Right lobe of liver (tissue), 6 donors: ENCODE measurements around the gene INPP4B. TPM values are rescaled to one million over a fixed set of nuclear protein-coding genes. Genes with fewer than 3 reads are reported as not detected.
"Not testable (repeated sequence)": the region's sequence is repeated elsewhere in the genome, so short reads cannot be mapped to it uniquely, and the experiment has no call there.

Experiments
- ATAC-seq, 4 donors: fragments of 200-7000 bp; cut with Tn5 transposase; one replicate each; pipeline ENCODE4 v1.9.1; 2020; ENCODE audit warnings: mild to moderate bottlenecking in 4 of 4, moderate library complexity in 4 of 4
- DNase-seq, 3 donors: peaks; one replicate each; pipeline ENCODE4 v3.0.0-alpha.2; 2020
- H3K27ac ChIP-seq, 3 donors: fragments of 200-600 bp; one replicate each; pipeline ENCODE4 v1.8.0; 2022
- H3K27me3 ChIP-seq, 2 donors: fragments of 200-600 bp; one replicate each; pipeline ENCODE4 v1.8.0; 2022
- H3K36me3 ChIP-seq, 4 donors: fragments of 200-600 bp; sonication (generic) in 1 of 4; one replicate each; pipeline versions ENCODE4 v1.5.1 to v1.8.0; 2017 to 2022; ENCODE audit warnings: control low read depth in 1 of 4
- H3K4me1 ChIP-seq, 4 donors: fragments of 200-600 bp; sonication (generic) in 1 of 4; one replicate each; pipeline versions ENCODE4 v1.5.1 to v1.8.0; 2017 to 2022; ENCODE audit warnings: control low read depth in 1 of 4
- H3K4me3 ChIP-seq, 3 donors: fragments of 200-600 bp; one replicate each; pipeline ENCODE4 v1.8.0; 2022
- H3K9me3 ChIP-seq, 4 donors: fragments of 200-600 bp; sonication (generic) in 1 of 4; one replicate each; pipeline versions ENCODE4 v1.5.1 to v1.8.0; 2017 to 2022; ENCODE audit warnings: control low read depth in 1 of 4
- CTCF ChIP-seq, 4 donors: fragments of 200-600 bp in 3 of 4; fragments of 450-650 bp in 1 of 4; IDR thresholded peaks; one replicate each; pipeline versions ENCODE4 v1.5.1 to v1.8.0; 2016 to 2022; ENCODE audit warnings: antibody characterized with exemption in 4 of 4, mild to moderate bottlenecking in 2 of 4
- POLR2A ChIP-seq: fragments of 450-650 bp; IDR thresholded peaks from one replicate; pipeline ENCODE4 v1.6.1; 2017; ENCODE audit warnings: antibody characterized with exemption, mild to moderate bottlenecking
- WGBS: methylation state at CpG from one replicate; pipeline ENCODE4 v1.1.6; 2018; ENCODE audit warnings: low coverage, low lambda C conversion rate; ENCODE audit not compliant: insufficient coverage; ENCODE audit errors: missing lambda C conversion rate; 5-methylcytosine and 5-hydroxymethylcytosine counted together
- intact Hi-C, 2 donors: fragments of 100-400 bp; cut with DNase I; formaldehyde crosslinking; loops; one replicate each; pipeline versions ENCODE4 v1.11.2 to v1.14.1; 2022
- total RNA-seq, 6 experiments: library from RNA; depleted of rRNA in 2 of 6; stranded (reverse); fragments of >200 nt in 2 of 6; fragmentation: NEBNext Ultra II Directional in 3 of 6; extraction: Animal tissue kit (Norgen Biotek cat#: 25700) in 3 of 6; gene quantifications; one replicate each; pipeline versions ENCODE4 v1.1.0 to v1.2.4, GENCODE V29; 2016 to 2023
- donor health status: DM: no; HTN: yes; CAD: no.
- donor health status: DM: no; HTN: no; CAD: no.
- donor health status: DM: no; HTN: no; CAD: no.
- donor health status: DM: no; HTN: yes; CAD: no.
- donor health status: DM: no; HTN: yes; CAD: no.

INPP4B gene
- total RNA-seq, 6 experiments from 2014 or later: 0.73 to 5.0 (median 1.6) TPM

- Histone ChIP-seq H3K36me3 (no peaks in the 10 kb centered on the region), H3K4me3 (no peak overlapping the region), H3K4me1 (no peaks in the 10 kb centered on the region), H3K9me3 (no peaks in the 10 kb centered on the region), H3K27ac (no peak overlapping the region), H3K27me3 (no peaks in the 10 kb centered on the region)
- intact Hi-C loops: no loop called here
- ATAC-seq (no peak), DNase-seq (no peak)
- TF ChIP-seq CTCF (IDR thresholded peaks at IDR 0.05) (no peak), POLR2A (no peak)
- WGBS: 11% methylated on average over 1 of the region's 1 CpG
Measured at GRCh38 chr4:142815834-142816233, 30.3 kb downstream of the INPP4B start.

GRCh38 chr4:142813388-142813787 is 32.7 kb downstream of the INPP4B start:
- ATAC-seq: no peak
- no peak for DNase-seq
- intact Hi-C loops: no loop called here
- Histone ChIP-seq H3K4me1 (no peaks in the 10 kb centered on the region), H3K9me3 (no peaks in the 10 kb centered on the region), H3K36me3 (no peaks in the 10 kb centered on the region), H3K4me3 (no peak overlapping the region), H3K27ac (no peak overlapping the region), H3K27me3 (no peaks in the 10 kb centered on the region)
- TF ChIP-seq POLR2A (no peak), CTCF (IDR thresholded peaks at IDR 0.05) (no peak)
- 47% methylated on average over 2 of the region's 2 CpGs for WGBS

- H3K27me3 ChIP-seq: no peaks in the 10 kb centered on the region
- intact Hi-C loops: no loop called here
- H3K4me3 ChIP-seq: no peak overlapping the region
- H3K9me3 ChIP-seq: no peaks in the 10 kb centered on the region
- H3K36me3 ChIP-seq: no peaks in the 10 kb centered on the region
- no peaks in the 10 kb centered on the region for H3K4me1 ChIP-seq
- no peak for ATAC-seq
- no peak for TF ChIP-seq CTCF (IDR thresholded peaks at IDR 0.05)
- TF ChIP-seq POLR2A: no peak
- DNase-seq: no peak
- H3K27ac ChIP-seq: no peak overlapping the region
Measured at GRCh38 chr4:142812091-142812490, 34.0 kb downstream of the INPP4B start.

- no peak overlapping the region for H3K27ac ChIP-seq
- no peak for ATAC-seq
- DNase-seq: no peak
- no peaks in the 10 kb centered on the region for H3K36me3 ChIP-seq
- no peaks in the 10 kb centered on the region for H3K4me1 ChIP-seq
- intact Hi-C loops: no loop called here
- TF ChIP-seq POLR2A (no peak), CTCF (IDR thresholded peaks at IDR 0.05) (no peak)
- H3K9me3 ChIP-seq: no peaks in the 10 kb centered on the region
- H3K27me3 ChIP-seq: no peaks in the 10 kb centered on the region
- 67% methylated on average over 1 of the region's 1 CpG for WGBS
- H3K4me3 ChIP-seq: no peak overlapping the region
Measured at GRCh38 chr4:142811034-142811433, 35.1 kb downstream of the INPP4B start.

GRCh38 chr4:142809559-142809958 is 36.5 kb downstream of the INPP4B start:
- 30% methylated on average over 2 of the region's 2 CpGs for WGBS
- Histone ChIP-seq H3K36me3 (no peaks in the 10 kb centered on the region), H3K27ac (no peak overlapping the region), H3K27me3 (no peaks in the 10 kb centered on the region), H3K4me1 (no peaks in the 10 kb centered on the region), H3K4me3 (no peak overlapping the region), H3K9me3 (no peaks in the 10 kb centered on the region)
- TF ChIP-seq CTCF (IDR thresholded peaks at IDR 0.05): no peak
- DNase-seq (no peak), ATAC-seq (no peak)
- intact Hi-C loops: no loop called here

GRCh38 chr4:142803879-142804278 is 42.2 kb downstream of the INPP4B start:
- DNase-seq, H3K4me1 ChIP-seq, H3K27me3 ChIP-seq, H3K4me3 ChIP-seq, H3K9me3 ChIP-seq, ATAC-seq, intact Hi-C loops, H3K27ac ChIP-seq, H3K36me3 ChIP-seq: not testable (repeated sequence)
- WGBS: 79% methylated on average over 5 of the region's 5 CpGs
